ENCODE data around the gene GPBP1. TPM values are rescaled to one million over a fixed set of nuclear protein-coding genes. Genes with fewer than 3 reads are reported as not detected.

GPBP1 gene
- total and polyA plus RNA-seq, 9 of the 15 experiments (the other 6 are each of a cell fraction or from before 2014, with no cell fraction given), result 31.0 to 109 (median 68.4) TPM

GRCh38 chr5:57225553-57225952 is 51.7 kb downstream of the GPBP1 start:
- no TSS peak for BruUV-seq (replicated peaks)
- POLR2A ChIA-PET, result interaction anchor here (1.2 kb wide), 1 partner anchor 9 kb away, joined by 3 read pairs; no protein-coding TSS in a partner anchor
- in situ Hi-C loops (cut with MboI), result loop anchor here (5.0 kb wide), 1 partner anchor 323 kb away; no protein-coding TSS in a partner anchor

More at GRCh38 chr5:57225553-57225952, 51.7 kb downstream of the GPBP1 start:
- H3K79me2 ChIP-seq (ENCODE audit: control insufficient read depth, insufficient read depth, low read length), result peaks cover 78% of the 10 kb centered on the region
- CTCF ChIA-PET (ENCODE audit: low intra/inter-chr PET ratio), result interaction anchor here (0.6 kb wide), 1 partner anchor 1289 kb away, joined by 3 read pairs; no protein-coding TSS in a partner anchor
- H3K4me1 ChIP-seq (replicated peaks in 1 of 2; ENCODE audit: control insufficient read depth in 2 of 2, insufficient read depth in 2 of 2, low read length in 2 of 2), result no peaks in the 10 kb centered on the region
- ATAC-seq (no peak), FAIRE-seq (peak; percentile 26), DNase-seq (ENCODE audit: extremely low read depth in 1 of 4, low spot score in 3 of 4) (no peak)
- no peaks in the 10 kb centered on the region for H3K9me1 ChIP-seq (ENCODE audit: control insufficient read depth, insufficient read depth, low read length)
- no peak overlapping the region for H3K9ac ChIP-seq (ENCODE audit: insufficient read depth in 1 of 2, low read depth in 2 of 2, low read length in 2 of 2)
- H2AFZ ChIP-seq (ENCODE audit: low read depth, low read length), result no peak overlapping the region
- H3K9me3 ChIP-seq (replicated peaks; ENCODE audit: control insufficient read depth, insufficient read depth, low read depth, low read length), result no peaks in the 10 kb centered on the region
- no peak overlapping the region for H3K4me2 ChIP-seq (ENCODE audit: insufficient read depth, low read length)
- TF ChIP-seq RCOR1 (IDR thresholded peaks at IDR 0.05; ENCODE audit: borderline replicate concordance in 1 of 2, low read depth in 2 of 2, low read length in 2 of 2), result no peak
- no peak for TF ChIP-seq COPS2 (conservative IDR thresholded peaks at IDR 0.05)
- no peak for TF ChIP-seq SMAD4 (CRISPR knock-in tag; conservative IDR thresholded peaks at IDR 0.05)
- TF ChIP-seq SNIP1 (IDR thresholded peaks at IDR 0.05; ENCODE audit: low read depth), result no peak
- no peak for TF ChIP-seq PHTF2 (CRISPR knock-in tag; IDR thresholded peaks at IDR 0.05)
- TF ChIP-seq THRB (CRISPR knock-in tag; conservative IDR thresholded peaks at IDR 0.05), result no peak
- no peak for TF ChIP-seq GTF2B (IDR thresholded peaks at IDR 0.05; ENCODE audit: extremely low read depth, insufficient read length)
- TF ChIP-seq ESRRB (CRISPR knock-in tag; IDR thresholded peaks at IDR 0.05; ENCODE audit: borderline replicate concordance), result no peak
- no peak for TF ChIP-seq CHAMP1 (IDR thresholded peaks at IDR 0.05)
- no peak for TF ChIP-seq UBTF (IDR thresholded peaks at IDR 0.05; ENCODE audit: borderline replicate concordance in 1 of 2, low read depth in 2 of 2, low read length in 2 of 2)
- no peak for TF ChIP-seq XRCC4 (IDR thresholded peaks at IDR 0.05; ENCODE audit: extremely low read depth, insufficient read depth, insufficient read length)
- TF ChIP-seq TFAM (CRISPR knock-in tag; conservative IDR thresholded peaks at IDR 0.05), result no peak
- no peak overlapping the region for H3K27ac ChIP-seq (ENCODE audit: extremely low read depth, low read depth, low read length)
- 78% methylated on average over 3 of the region's 3 CpGs for WGBS (ENCODE audit: insufficient coverage, low coverage, missing lambda C conversion rate)
- no peak overlapping the region for H3K4me3 ChIP-seq
- 0 out of 2 replicates have a peak, but pooled peaks cover 5% of the 10 kb centered on the region for H4K20me1 ChIP-seq (replicated peaks; ENCODE audit: control insufficient read depth, insufficient read depth, low read length)
- intact Hi-C loops (cut with micrococcal nuclease), result no loop called here
- peaks cover 38% of the 10 kb centered on the region for H3K36me3 ChIP-seq (ENCODE audit: control insufficient read depth, insufficient read depth, low read length)
- H3K27me3 ChIP-seq (ENCODE audit: control insufficient read depth in 2 of 2, insufficient read depth in 2 of 2, low read length in 2 of 2), result no peaks in the 10 kb centered on the region
